ENCODE data around the gene HS3ST2. TPM values are rescaled to one million over a fixed set of nuclear protein-coding genes. Genes with fewer than 3 reads are reported as not detected.

Gene HS3ST2
- total RNA-seq, 1 experiment from 2014 or later, result 0.14 TPM

DNA sequence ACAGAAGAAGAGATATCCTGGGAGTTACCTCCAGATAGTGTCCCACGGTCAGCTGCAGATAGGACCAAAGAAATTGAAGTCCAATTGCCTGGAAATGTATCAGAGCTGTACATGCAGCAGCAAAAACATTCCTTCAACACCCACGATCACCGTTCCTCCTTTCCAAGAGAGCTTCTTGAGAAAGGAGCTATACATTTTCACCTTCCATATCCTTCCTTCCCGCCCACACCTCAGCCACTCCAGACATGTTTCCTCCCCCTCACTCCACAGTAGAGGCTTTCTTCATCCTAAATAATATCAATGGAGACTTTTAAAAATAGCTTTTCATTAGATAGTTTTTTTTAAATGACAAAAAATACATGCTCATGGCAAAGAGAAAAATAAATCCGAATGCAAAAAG, 87.6 kb downstream of the HS3ST2 start:
- no TSS peak for BruUV-seq (replicated peaks)
- H3K4me3 Mint-ChIP-seq (ENCODE audit: unreplicated experiment), result no peak overlapping the region
- ChIA-PET POLR2A (interaction anchor here (1.2 kb wide), 1 partner anchor 137 kb away, joined by 3 read pairs; no protein-coding TSS in a partner anchor), CTCF (interaction anchor here (0.7 to 1.4 kb wide), 5 partner anchors 8 to 154 kb away, joined by 3 to 5 read pairs (median 3); no protein-coding TSS in a partner anchor)
- TF ChIP-seq, protein P1, sequence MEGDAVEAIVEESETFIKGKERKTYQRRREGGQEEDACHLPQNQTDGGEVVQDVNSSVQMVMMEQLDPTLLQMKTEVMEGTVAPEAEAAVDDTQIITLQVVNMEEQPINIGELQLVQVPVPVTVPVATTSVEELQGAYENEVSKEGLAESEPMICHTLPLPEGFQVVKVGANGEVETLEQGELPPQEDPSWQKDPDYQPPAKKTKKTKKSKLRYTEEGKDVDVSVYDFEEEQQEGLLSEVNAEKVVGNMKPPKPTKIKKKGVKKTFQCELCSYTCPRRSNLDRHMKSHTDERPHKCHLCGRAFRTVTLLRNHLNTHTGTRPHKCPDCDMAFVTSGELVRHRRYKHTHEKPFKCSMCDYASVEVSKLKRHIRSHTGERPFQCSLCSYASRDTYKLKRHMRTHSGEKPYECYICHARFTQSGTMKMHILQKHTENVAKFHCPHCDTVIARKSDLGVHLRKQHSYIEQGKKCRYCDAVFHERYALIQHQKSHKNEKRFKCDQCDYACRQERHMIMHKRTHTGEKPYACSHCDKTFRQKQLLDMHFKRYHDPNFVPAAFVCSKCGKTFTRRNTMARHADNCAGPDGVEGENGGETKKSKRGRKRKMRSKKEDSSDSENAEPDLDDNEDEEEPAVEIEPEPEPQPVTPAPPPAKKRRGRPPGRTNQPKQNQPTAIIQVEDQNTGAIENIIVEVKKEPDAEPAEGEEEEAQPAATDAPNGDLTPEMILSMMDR (IDR thresholded peaks at IDR 0.05; ENCODE audit: unreplicated experiment), result no peak
- intact Hi-C loops (cut with micrococcal nuclease), result no loop called here
- H3K4me1 Mint-ChIP-seq (ENCODE audit: insufficient read depth, unreplicated experiment), result no peaks in the 10 kb centered on the region
- no peaks in the 10 kb centered on the region for H3K36me3 Mint-ChIP-seq (ENCODE audit: insufficient read depth, unreplicated experiment)
- H3K9me3 Mint-ChIP-seq (ENCODE audit: unreplicated experiment), result no peaks in the 10 kb centered on the region
- H3K27ac Mint-ChIP-seq (ENCODE audit: low read depth, unreplicated experiment), result no peak overlapping the region
- H3K27me3 Mint-ChIP-seq (ENCODE audit: insufficient read depth, unreplicated experiment), result peaks cover 17% of the 10 kb centered on the region
- DNase-seq (ENCODE audit: unreplicated experiment), result no peak

DNA sequence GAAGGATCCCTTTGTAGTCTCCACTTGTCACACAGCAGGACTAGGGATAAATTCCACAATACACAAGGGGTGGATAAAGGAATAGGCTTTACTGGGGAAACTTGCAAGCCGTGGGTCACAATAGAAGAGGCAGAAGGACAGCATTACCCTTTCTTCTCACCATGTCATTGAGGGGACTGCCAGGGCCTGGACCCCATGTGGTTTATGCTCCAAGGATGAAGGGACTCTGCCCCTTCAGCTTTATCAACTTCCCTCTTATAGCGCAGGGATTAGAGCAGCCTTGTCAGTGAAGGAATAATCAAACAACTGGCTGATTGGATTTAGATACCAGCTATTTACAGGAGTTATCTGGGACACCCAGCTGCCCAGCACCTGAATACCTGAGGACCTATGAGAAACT, 89.8 kb downstream of the HS3ST2 start:
- H3K9me3 Mint-ChIP-seq (ENCODE audit: unreplicated experiment), result no peaks in the 10 kb centered on the region
- BruUV-seq (replicated peaks), result no TSS peak
- H3K4me1 Mint-ChIP-seq (ENCODE audit: insufficient read depth, unreplicated experiment), result no peaks in the 10 kb centered on the region
- H3K27ac Mint-ChIP-seq (ENCODE audit: low read depth, unreplicated experiment), result no peak overlapping the region
- H3K27me3 Mint-ChIP-seq (ENCODE audit: insufficient read depth, unreplicated experiment), result peaks cover 36% of the 10 kb centered on the region
- no peak overlapping the region for H3K4me3 Mint-ChIP-seq (ENCODE audit: unreplicated experiment)
- intact Hi-C loops (cut with micrococcal nuclease), result no loop called here
- ChIA-PET CTCF (interaction anchor here (0.5 to 1.1 kb wide), 4 partner anchors 33 to 111 kb away, joined by 3 to 7 read pairs (median 5); no protein-coding TSS in a partner anchor), POLR2A (no interaction called here)
- no peak for DNase-seq (ENCODE audit: unreplicated experiment)
- no peaks in the 10 kb centered on the region for H3K36me3 Mint-ChIP-seq (ENCODE audit: insufficient read depth, unreplicated experiment)
- TF ChIP-seq, protein P1 (IDR thresholded peaks at IDR 0.05; ENCODE audit: unreplicated experiment), result no peak

DNA sequence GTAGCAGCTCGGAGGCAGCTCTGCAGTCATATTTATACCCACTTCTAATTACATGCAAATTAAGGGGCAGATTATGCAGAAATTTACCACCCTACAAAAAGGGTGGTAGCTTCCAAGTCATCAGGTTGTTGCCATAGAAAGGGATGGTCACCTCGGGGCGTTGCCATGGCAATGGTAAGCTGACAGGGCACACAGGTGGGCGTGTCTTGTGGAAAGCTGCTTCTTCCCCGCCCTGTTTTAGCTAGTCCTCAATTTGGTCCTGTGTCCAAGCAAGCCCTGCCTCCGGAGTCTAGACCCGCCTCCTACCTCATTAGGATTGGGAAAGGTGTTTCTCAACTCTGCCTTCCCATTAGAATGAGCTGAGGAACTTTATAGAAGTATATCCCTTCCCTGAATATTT, 98.7 kb downstream of the HS3ST2 start:
- TF ChIP-seq, protein P1 (IDR thresholded peaks at IDR 0.05; ENCODE audit: unreplicated experiment), result no peak
- no peak for DNase-seq (ENCODE audit: unreplicated experiment)
- no peaks in the 10 kb centered on the region for H3K9me3 Mint-ChIP-seq (ENCODE audit: unreplicated experiment)
- POLR2A ChIA-PET, result interaction anchor here (0.6 kb wide), 1 partner anchor 9 kb away, joined by 3 read pairs; no protein-coding TSS in a partner anchor
- H3K36me3 Mint-ChIP-seq (ENCODE audit: insufficient read depth, unreplicated experiment), result no peaks in the 10 kb centered on the region
- H3K27me3 Mint-ChIP-seq (ENCODE audit: insufficient read depth, unreplicated experiment), result peaks cover 23% of the 10 kb centered on the region
- no TSS peak for BruUV-seq (replicated peaks)
- intact Hi-C loops (cut with micrococcal nuclease), result no loop called here
- no peaks in the 10 kb centered on the region for H3K4me1 Mint-ChIP-seq (ENCODE audit: insufficient read depth, unreplicated experiment)
- CTCF ChIA-PET, result interaction anchor here (1.0 kb wide), 1 partner anchor 14 kb away, joined by 3 read pairs; no protein-coding TSS in a partner anchor
- no peak overlapping the region for H3K4me3 Mint-ChIP-seq (ENCODE audit: unreplicated experiment)
- H3K27ac Mint-ChIP-seq (ENCODE audit: low read depth, unreplicated experiment), result no peak overlapping the region

DNA sequence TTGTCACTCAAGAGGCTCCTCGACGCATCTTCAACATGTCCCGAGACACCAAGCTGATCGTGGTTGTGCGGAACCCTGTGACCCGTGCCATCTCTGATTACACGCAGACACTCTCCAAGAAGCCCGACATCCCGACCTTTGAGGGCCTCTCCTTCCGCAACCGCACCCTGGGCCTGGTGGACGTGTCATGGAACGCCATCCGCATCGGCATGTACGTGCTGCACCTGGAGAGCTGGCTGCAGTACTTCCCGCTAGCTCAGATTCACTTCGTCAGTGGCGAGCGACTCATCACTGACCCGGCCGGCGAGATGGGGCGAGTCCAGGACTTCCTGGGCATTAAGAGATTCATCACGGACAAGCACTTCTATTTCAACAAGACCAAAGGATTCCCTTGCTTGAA, 101.0 kb downstream of the HS3ST2 start:
- TF ChIP-seq, protein P1 (IDR thresholded peaks at IDR 0.05; ENCODE audit: unreplicated experiment), result no peak
- Mint-ChIP-seq H3K4me3 (ENCODE audit: unreplicated experiment) (no peak overlapping the region), H3K27ac (ENCODE audit: low read depth, unreplicated experiment) (no peak overlapping the region), H3K4me1 (ENCODE audit: insufficient read depth, unreplicated experiment) (no peaks in the 10 kb centered on the region), H3K9me3 (ENCODE audit: unreplicated experiment) (no peaks in the 10 kb centered on the region), H3K27me3 (ENCODE audit: insufficient read depth, unreplicated experiment) (peaks cover 38% of the 10 kb centered on the region), H3K36me3 (ENCODE audit: insufficient read depth, unreplicated experiment) (no peaks in the 10 kb centered on the region)
- ChIA-PET POLR2A (no interaction called here), CTCF (interaction anchor here (0.7 kb wide), 1 partner anchor 15 kb away, joined by 3 read pairs; no protein-coding TSS in a partner anchor)
- BruUV-seq (replicated peaks), result no TSS peak
- DNase-seq (ENCODE audit: unreplicated experiment), result peak; percentile 10
- intact Hi-C loops (cut with micrococcal nuclease), result no loop called here
